Heart right ventricle (tissue), 16 donors: Measurements from ENCODE around the gene SQOR. TPM values are rescaled to one million over a fixed set of nuclear protein-coding genes. Genes with fewer than 3 reads are reported as not detected.

Source experiments
- ATAC-seq, 8 donors: fragments of 200-7000 bp; cut with Tn5 transposase; one replicate each; pipeline ENCODE4 v1.9.1; 2020; ENCODE audit warnings: mild to moderate bottlenecking in 8 of 8, moderate library complexity in 8 of 8, moderate number of reproducible peaks in 1 of 8
- DNase-seq, 2 donors: peaks; one replicate each; pipeline ENCODE4 v3.0.0-alpha.2; 2020
- H3K27ac ChIP-seq, 10 donors: fragments of 200-600 bp; sonication (generic) in 2 of 10; one replicate each; pipeline versions ENCODE4 v1.5.0 to v1.8.0; 2020 to 2022; ENCODE audit warnings: mild to moderate bottlenecking in 3 of 10
- H3K27me3 ChIP-seq, 7 donors: fragments of 200-600 bp; one replicate each; pipeline ENCODE4 v1.8.0; 2021 to 2022; ENCODE audit warnings: mild to moderate bottlenecking in 2 of 7
- H3K36me3 ChIP-seq, 9 donors: fragments of 200-600 bp; sonication (generic) in 1 of 9; one replicate each; pipeline versions ENCODE4 v1.5.0 to v1.8.0; 2020 to 2022; ENCODE audit warnings: mild to moderate bottlenecking in 2 of 9
- H3K4me1 ChIP-seq, 9 donors: fragments of 200-600 bp; sonication (generic) in 1 of 9; one replicate each; pipeline versions ENCODE4 v1.5.0 to v1.8.0; 2020 to 2022; ENCODE audit warnings: mild to moderate bottlenecking in 4 of 9
- H3K4me3 ChIP-seq, 10 donors: fragments of 200-600 bp; sonication (generic) in 2 of 10; one replicate each; pipeline versions ENCODE4 v1.5.0 to v1.8.0; 2020 to 2022; ENCODE audit warnings: mild to moderate bottlenecking in 7 of 10, moderate library complexity in 2 of 10
- H3K9me3 ChIP-seq, 11 donors: fragments of 200-600 bp in 10 of 11; sonication (generic) in 2 of 11; one replicate each; pipeline versions ENCODE4 v1.5.0 to v1.8.0; 2013 to 2022; ENCODE audit warnings: mild to moderate bottlenecking in 2 of 11, control low read depth in 1 of 11, moderate library complexity in 1 of 11
- WGBS, 2 donors: extraction: QIAGEN DNeasy Blood & Tissue Kit; methylation state at CpG; one replicate each; pipeline ENCODE4 v1.1.7; 2013; ENCODE audit warnings: inconsistent platforms in 1 of 2; 5-methylcytosine and 5-hydroxymethylcytosine counted together
- intact Hi-C, 10 donors: fragments of 100-400 bp; cut with DNase I; formaldehyde crosslinking; loops; one replicate each; pipeline versions ENCODE4 v1.11.1 to v1.14.2; 2022
- long read RNA-seq, 3 donors: library from polyadenylated mRNA; unstranded; transcript quantifications; one replicate each; pipeline ENCODE4 v2.0.0, GENCODE V29; 2020 to 2021
- polyA plus RNA-seq, 2 donors: library from polyadenylated mRNA; stranded (reverse); fragments of 200-250 nt; gene quantifications; one replicate each; pipeline ENCODE4 v1.2.3, GENCODE V29; 2013
- total RNA-seq, 10 donors: library from RNA; stranded (reverse); fragmentation: NEBNext Ultra II Directional in 3 of 10; extraction: Animal tissue kit (Norgen Biotek cat#: 25700) in 3 of 10; gene quantifications; one replicate each; pipeline versions ENCODE4 v1.2.1 to v1.2.4, GENCODE V29; 2021 to 2023
- TF ChIP-seq, protein P1 (sequence below), 9 donors: fragments of 200-600 bp; sonication (generic) in 2 of 9; IDR thresholded peaks; one replicate each; pipeline versions ENCODE4 v1.5.0 to v1.8.0; 2021 to 2022; ENCODE audit warnings: antibody characterized with exemption in 9 of 9, mild to moderate bottlenecking in 5 of 9, moderate library complexity in 1 of 9
- donor health status: Arrhythmogenic right ventricular cardiomyopathy.
- donor health status: ischemic (EF 13 %, LVEDD 7.1; RV severe dilation, severe dysfunction).
- donor health status: healthy with polysubstance abuse.
- donor health status: DM: no; HTN: yes; CAD: no.
- donor health status: DM: no; HTN: no; CAD: no.
- donor health status: ischemic (EF 25% LVEDD 6.9; RV normal size, moderate dysfunction).
- donor health status: ischemic (EF 25% LVEDD 5.7; RV mildly dilated, moderate dysfunction).
- donor health status: healthy.
- donor health status: DM: yes; HTN: yes; CAD: no.
- donor health status: Ischemic cardiomyopathy.
- donor health status: ischemic (EF 35%, LVEDD 5.7; RV mildly dilated, moderate dysfunction).
- donor health status: nonischemic (EF 11% LVEDD 7.7; RV severe dilation, severe dysfunction).
- donor health status: DM: yes; HTN: yes; CAD: no.
- donor health status: PGD.
- donor health status: ischemic (EF 29% LVEDD 5.4; RV normal size, mild dysfunction).
- donor health status: nonischemic (EF 23%, LVEDD 6.1; RV moderate dilation, normal function).

The SQOR gene
- total RNA-seq (10 to 100 TPM; 13.9 to 41.8 (median 17.5) TPM), polyA plus RNA-seq (10 to 100 TPM; 10.3 to 12.7 TPM)
- long read RNA-seq, donor 1, transcript SQOR-201 (10 exons, 2,003 nt) = major isoform, 18 of 25 reads
- long read RNA-seq, donor 1, partial matches to known transcripts = 2 of 25 reads
- long read RNA-seq, donor 1, other reads (novel, unspliced or antisense) = 5 of 25 reads
- long read RNA-seq, donor 2, transcript SQOR-201 (10 exons, 2,003 nt) = major isoform, 21 of 35 reads
- long read RNA-seq, donor 2, partial matches to known transcripts = 4 of 35 reads
- long read RNA-seq, donor 2, other reads (novel, unspliced or antisense) = 10 of 35 reads
- long read RNA-seq, donor 3, transcript SQOR-201 (10 exons, 2,003 nt) = major isoform, 40 of 59 reads
- long read RNA-seq, donor 3, partial matches to known transcripts = 7 of 59 reads
- long read RNA-seq, donor 3, other reads (novel, unspliced or antisense) = 12 of 59 reads

DNA sequence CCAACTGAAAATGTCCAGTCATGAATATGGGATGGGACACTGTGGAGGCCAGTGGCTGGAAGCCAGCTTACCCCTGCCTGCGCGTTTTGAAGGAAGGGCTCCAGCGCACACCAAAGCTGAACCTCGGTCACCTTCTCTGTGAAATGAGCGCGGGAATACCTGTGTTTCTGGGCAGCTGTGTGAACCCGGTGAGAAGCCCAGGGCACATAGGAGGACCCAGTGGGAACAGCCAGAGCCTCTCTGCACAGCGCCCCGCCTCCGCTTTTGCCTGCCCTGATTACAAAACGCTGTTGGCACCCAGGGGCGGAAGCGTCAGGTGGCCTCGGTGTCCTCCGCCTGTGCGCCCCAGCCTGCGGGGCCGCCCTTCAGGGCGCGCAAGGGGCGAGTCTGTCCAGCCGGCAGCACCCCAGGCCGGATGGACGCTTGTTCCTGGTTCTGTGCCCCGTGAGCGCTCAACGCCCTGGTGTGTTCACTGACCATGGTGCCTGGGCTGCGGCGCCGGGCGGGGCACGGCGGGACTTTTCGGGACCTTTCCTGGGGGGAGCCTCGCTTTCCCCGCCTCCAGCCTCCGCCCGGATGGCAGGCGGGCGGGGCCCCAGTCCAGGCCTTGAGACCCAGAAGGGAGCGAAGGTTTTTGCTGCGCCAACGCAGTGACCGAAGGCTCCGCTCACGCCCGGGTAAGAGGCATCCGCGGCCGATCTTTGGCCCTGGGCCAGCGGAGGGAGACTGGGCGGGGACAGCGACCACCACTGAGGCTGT lies at the start of gene SQOR:
Gene SQOR (plus strand): TSS at position 598 of the 759 bp plus-strand sequence. CDS start 23,895 bp downstream, outside the sequence.
- peaks cover 0 to 64% (median 34%) of the 10 kb centered on the region in 9 donors for H3K4me1 ChIP-seq
- peak within 1 kb of the TSS; percentile 49 to 86 (median 76) for H3K4me3 ChIP-seq
- no peaks in the 10 kb centered on the region for H3K27me3 ChIP-seq
- intact Hi-C loops = loop anchor here in 3 of 10 donors (2.0 to 10.0 kb wide), 3 partner anchors 48 to 467 kb away; partner anchors contain the start of gene BLOC1S6 (in 2 of the 3)
- ATAC-seq (peak; percentile 89 to 95 (median 92)), DNase-seq (peak; percentile 83 to 86)
- H3K27ac ChIP-seq = peak within 1 kb of the TSS; percentile 70 to 95 (median 90)
- no peaks in the 10 kb centered on the region for H3K36me3 ChIP-seq
- TF ChIP-seq, protein P1, sequence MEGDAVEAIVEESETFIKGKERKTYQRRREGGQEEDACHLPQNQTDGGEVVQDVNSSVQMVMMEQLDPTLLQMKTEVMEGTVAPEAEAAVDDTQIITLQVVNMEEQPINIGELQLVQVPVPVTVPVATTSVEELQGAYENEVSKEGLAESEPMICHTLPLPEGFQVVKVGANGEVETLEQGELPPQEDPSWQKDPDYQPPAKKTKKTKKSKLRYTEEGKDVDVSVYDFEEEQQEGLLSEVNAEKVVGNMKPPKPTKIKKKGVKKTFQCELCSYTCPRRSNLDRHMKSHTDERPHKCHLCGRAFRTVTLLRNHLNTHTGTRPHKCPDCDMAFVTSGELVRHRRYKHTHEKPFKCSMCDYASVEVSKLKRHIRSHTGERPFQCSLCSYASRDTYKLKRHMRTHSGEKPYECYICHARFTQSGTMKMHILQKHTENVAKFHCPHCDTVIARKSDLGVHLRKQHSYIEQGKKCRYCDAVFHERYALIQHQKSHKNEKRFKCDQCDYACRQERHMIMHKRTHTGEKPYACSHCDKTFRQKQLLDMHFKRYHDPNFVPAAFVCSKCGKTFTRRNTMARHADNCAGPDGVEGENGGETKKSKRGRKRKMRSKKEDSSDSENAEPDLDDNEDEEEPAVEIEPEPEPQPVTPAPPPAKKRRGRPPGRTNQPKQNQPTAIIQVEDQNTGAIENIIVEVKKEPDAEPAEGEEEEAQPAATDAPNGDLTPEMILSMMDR (IDR thresholded peaks at IDR 0.05) = no peak
- H3K9me3 ChIP-seq = no peaks in the 10 kb centered on the region
- WGBS, 2 donors = 2 to 3% methylated on average over 53 of the region's 53 CpGs

DNA sequence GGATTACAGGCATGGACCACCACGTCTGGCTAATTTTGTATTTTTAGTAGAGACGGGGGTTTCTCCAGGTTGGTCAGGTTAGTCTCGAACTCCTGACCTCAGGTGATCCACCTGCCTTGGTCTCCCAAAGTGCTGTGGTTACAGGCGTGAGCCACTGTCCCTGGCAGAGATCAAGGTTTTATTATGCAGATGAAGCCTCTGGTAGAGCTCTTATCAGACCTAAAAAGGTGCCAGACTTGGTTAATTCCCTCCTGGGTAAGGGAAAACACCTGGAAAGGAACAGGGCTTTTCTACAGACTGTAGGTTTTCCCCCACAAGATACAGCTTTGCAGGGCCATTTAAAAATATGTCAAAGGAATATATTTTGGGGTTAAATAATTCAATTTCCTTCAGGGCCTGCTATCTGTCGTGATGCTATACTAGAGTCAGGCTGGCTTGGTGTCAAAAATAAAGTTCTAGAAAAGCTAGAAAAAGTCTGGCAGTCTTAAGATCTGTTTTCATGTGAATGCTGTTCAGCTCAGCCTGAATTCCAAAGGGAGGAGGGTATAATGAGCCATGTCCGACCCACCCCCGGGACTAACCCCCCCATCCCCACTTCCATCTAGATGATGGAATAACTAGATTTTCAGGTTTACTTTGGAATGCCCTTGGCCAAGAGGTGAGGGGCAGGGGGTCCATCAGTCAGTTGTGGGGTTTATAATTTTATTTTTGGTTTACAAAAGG lies 49.6 kb upstream of the SQOR start:
- DNase-seq (no peak), ATAC-seq (no peak)
- Histone ChIP-seq H3K36me3 (no peaks in the 10 kb centered on the region), H3K4me3 (no peak overlapping the region), H3K4me1 (peaks cover 10 to 48% (median 35%) of the 10 kb centered on the region in 9 donors), H3K9me3 (no peaks in the 10 kb centered on the region), H3K27me3 (peaks cover 0 to 2% (median 0%) of the 10 kb centered on the region in 7 donors), H3K27ac (no peak overlapping the region)
- TF ChIP-seq, protein P1 (IDR thresholded peaks at IDR 0.05) = no peak
- 73 to 78% methylated on average over 7 of the region's 7 CpGs for WGBS, 2 donors
- intact Hi-C loops = loop anchor here in 3 of 10 donors (5.0 to 10.0 kb wide), 4 partner anchors 50 to 183 kb away; partner anchors contain the start of genes SLC30A4 (in 2 of the 3) and SQOR (in 1 of the 3)

DNA sequence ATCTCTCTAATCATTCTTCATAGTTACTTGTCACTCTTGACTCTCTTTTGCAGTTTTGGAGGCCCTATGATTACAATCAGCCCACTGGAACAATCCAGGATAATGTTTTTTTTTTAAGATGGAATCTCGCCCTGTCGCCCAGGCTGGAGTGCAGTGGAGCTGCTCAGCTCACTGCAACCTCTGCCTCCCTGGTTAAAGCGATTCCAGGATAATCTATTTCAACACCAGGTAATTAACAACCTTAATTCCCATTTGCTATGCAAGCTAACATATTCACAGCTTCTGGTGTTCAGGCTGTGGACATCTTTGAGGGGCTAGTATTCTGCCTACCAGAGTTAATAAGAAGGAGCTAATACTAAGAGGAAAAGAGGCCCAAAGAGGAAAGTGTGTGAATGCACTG lies 48.7 kb upstream of the SQOR start:
- WGBS, 2 donors = 77 to 80% methylated on average over 3 of the region's 3 CpGs
- Histone ChIP-seq H3K27ac (peak overlapping the region in 9 of 10 donors; percentile 95 to 99 (median 97)), H3K27me3 (peaks cover 0 to 2% (median 0%) of the 10 kb centered on the region in 7 donors), H3K9me3 (no peaks in the 10 kb centered on the region), H3K4me1 (peaks cover 10 to 57% (median 44%) of the 10 kb centered on the region in 9 donors), H3K36me3 (no peaks in the 10 kb centered on the region), H3K4me3 (peak overlapping the region in 9 of 10 donors; percentile 72 to 99 (median 81))
- intact Hi-C loops = loop anchor here in 6 of 10 donors (2.0 to 10.0 kb wide), 6 partner anchors 49 to 184 kb away; partner anchors contain the start of genes SLC30A4 (in 5 of the 6) and SQOR (in 2 of the 6)
- DNase-seq = no peak
- TF ChIP-seq, protein P1 (IDR thresholded peaks at IDR 0.05) = no peak
- no peak for ATAC-seq
